Smooth muscle cell (in vitro differentiated cells): ENCODE measurements around the gene BLOC1S6. TPM values are rescaled to one million over a fixed set of nuclear protein-coding genes. Genes with fewer than 3 reads are reported as not detected.

Experiments
- DNase-seq: peaks from one replicate; lab custom pipeline; 2025; ENCODE audit not compliant: unreplicated experiment; lab: John Stamatoyannopoulos, UW
- H2AFZ ChIP-seq: fragments of 200-600 bp; sonication (generic); 2 replicates; pipeline ENCODE4 v1.6.0; 2016; ENCODE audit warnings: antibody characterized with exemption, low read depth, mild to moderate bottlenecking
- H3F3A ChIP-seq: fragments of 200-600 bp; sonication (generic); 2 replicates; pipeline ENCODE4 v1.6.0; 2017; ENCODE audit warnings: antibody characterized with exemption, low read depth
- H3K27ac ChIP-seq: fragments of 200-600 bp; sonication (generic); 2 replicates; pipeline ENCODE4 v1.5.1; 2016; ENCODE audit warnings: low read depth, mild to moderate bottlenecking
- H3K27me3 ChIP-seq: fragments of 200-600 bp; sonication (generic); 2 replicates; pipeline ENCODE4 v1.6.1; 2016; ENCODE audit warnings: low read depth, mild to moderate bottlenecking
- H3K36me3 ChIP-seq: fragments of 200-600 bp; sonication (generic); 2 replicates; pipeline ENCODE4 v1.5.1; 2016; ENCODE audit warnings: low read depth
- H3K4me1 ChIP-seq: fragments of 200-600 bp; sonication (generic); 2 replicates; pipeline ENCODE4 v1.5.1; 2016; ENCODE audit warnings: low read depth
- H3K4me2 ChIP-seq: fragments of 200-600 bp; sonication (generic); 2 replicates; pipeline ENCODE4 v1.6.0; 2016; ENCODE audit warnings: mild to moderate bottlenecking
- H3K4me3 ChIP-seq: fragments of 200-600 bp; sonication (generic); 2 replicates; pipeline ENCODE4 v1.5.1; 2016; ENCODE audit warnings: mild to moderate bottlenecking
- H3K79me2 ChIP-seq: fragments of 200-600 bp; sonication (generic); 2 replicates; pipeline ENCODE4 v1.6.0; 2016; ENCODE audit warnings: low read depth, mild to moderate bottlenecking
- H3K9ac ChIP-seq: fragments of 200-600 bp; sonication (generic); 2 replicates; pipeline ENCODE4 v1.6.0; 2016; ENCODE audit warnings: low read depth
- H3K9me3 ChIP-seq: fragments of 200-600 bp; sonication (generic); replicated peaks from 2 replicates; pipeline ENCODE4 v1.5.1; 2016; ENCODE audit warnings: low read depth
- H4K20me1 ChIP-seq: fragments of 200-600 bp; sonication (generic); 2 replicates; pipeline ENCODE4 v1.6.0; 2016; ENCODE audit warnings: low read depth
- CTCF ChIP-seq: fragments of 200-600 bp; sonication (generic); IDR thresholded peaks from 2 replicates; pipeline ENCODE4 v1.5.1; 2017; ENCODE audit warnings: borderline replicate concordance, mild to moderate bottlenecking, antibody characterized with exemption; ENCODE audit not compliant: insufficient read depth, poor library complexity, severe bottlenecking
- WGBS: methylation state at CpG from one replicate; pipeline ENCODE4 v1.1.7; 2016; ENCODE audit warnings: low lambda C conversion rate; 5-methylcytosine and 5-hydroxymethylcytosine counted together
- polyA plus RNA-seq: library from polyadenylated mRNA; unstranded; fragments of >200 nt; fragmentation: Nextera tagmentation; extraction: Ambion mirVana; gene quantifications from 2 replicates; pipeline ENCODE4 v1.2.1, GENCODE V29; 2016
- total RNA-seq: library from RNA; depleted of rRNA; stranded (reverse); fragments of >200 nt; gene quantifications from 2 replicates; pipeline ENCODE4 v1.2.3, GENCODE V29; 2014

Gene BLOC1S6
- total and polyA plus RNA-seq, 2 experiments from 2014 or later: 34.8 to 50.3 TPM

GRCh38 chr15:45631776-45632175 is 44.6 kb downstream of the BLOC1S6 start:
- peaks cover 5% of the 10 kb centered on the region for H3K9me3 ChIP-seq
- no peaks in the 10 kb centered on the region for H3K36me3 ChIP-seq
- H3K27ac ChIP-seq: peak overlapping the region; percentile 47
- H3K9ac ChIP-seq: no peak overlapping the region
- no peak for TF ChIP-seq CTCF
- H3K27me3 ChIP-seq: no peaks in the 10 kb centered on the region
- H3K4me3 ChIP-seq: no peak overlapping the region
- peak overlapping the region; percentile 58 for H3K4me2 ChIP-seq
- no peak for DNase-seq
- H2AFZ ChIP-seq: peak overlapping the region; percentile 28
- peaks cover 3% of the 10 kb centered on the region for H3K4me1 ChIP-seq
- 75% methylated on average over 2 of the region's 2 CpGs for WGBS
- H3K79me2 ChIP-seq: no peaks in the 10 kb centered on the region
- no peaks in the 10 kb centered on the region for H4K20me1 ChIP-seq
- H3F3A ChIP-seq: no peaks in the 10 kb centered on the region

- Histone ChIP-seq H3F3A (peaks cover 7% of the 10 kb centered on the region), H2AFZ (peak within 1 kb of the TSS; percentile 83), H3K27me3 (no peaks in the 10 kb centered on the region), H3K79me2 (no peaks in the 10 kb centered on the region), H3K4me3 (peak within 1 kb of the TSS; percentile 81), H4K20me1 (no peaks in the 10 kb centered on the region), H3K4me1 (peaks cover 3% of the 10 kb centered on the region), H3K4me2 (peak within 1 kb of the TSS; percentile 96), H3K9me3 (no peaks in the 10 kb centered on the region), H3K9ac (peak within 1 kb of the TSS; percentile 45), H3K36me3 (no peaks in the 10 kb centered on the region), H3K27ac (no peak within 1 kb of the TSS)
- no peak for TF ChIP-seq CTCF
- 4% methylated on average over 47 of the region's 53 CpGs for WGBS
- DNase-seq: peak; percentile 19
These were observed 47.4 kb downstream of the BLOC1S6 start, which contains the start of gene SQOR for GRCh38 chr15:45634432-45635190. Gene SQOR (plus strand): TSS chr15:45635029. CDS start chr15:45658924, 23,895 bp downstream.

GRCh38 chr15:45635191-45635638 is 48.0 kb downstream of the BLOC1S6 start:
- Histone ChIP-seq H3K79me2 (no peaks in the 10 kb centered on the region), H3K4me2 (peak overlapping the region; percentile 96), H2AFZ (peak overlapping the region; percentile 83), H4K20me1 (no peaks in the 10 kb centered on the region), H3K9me3 (no peaks in the 10 kb centered on the region), H3K4me3 (peak overlapping the region; percentile 81), H3K27ac (no peak overlapping the region), H3K4me1 (peaks cover 6% of the 10 kb centered on the region), H3K27me3 (no peaks in the 10 kb centered on the region), H3F3A (peaks cover 9% of the 10 kb centered on the region), H3K9ac (peak overlapping the region; percentile 45), H3K36me3 (no peaks in the 10 kb centered on the region)
- WGBS: 3% methylated on average over 26 of the region's 29 CpGs
- peak; percentile 35 for TF ChIP-seq CTCF
- DNase-seq: no peak
